T-cell (primary cell): Measurements from ENCODE around the gene TPP1. TPM values are rescaled to one million over a fixed set of nuclear protein-coding genes. Genes with fewer than 3 reads are reported as not detected.

Source experiments
- ATAC-seq, 4 experiments: fragments of 200-7000 bp in 3 of 4; fragments of 150-1000 bp in 1 of 4; cut with Tn5 transposase; replicated peaks in 1 of 4; 1 replicate in 3 of 4; 2 replicates in 1 of 4; pipeline ENCODE4 v1.10.0; 2021; ENCODE audit warnings: moderate library complexity in 3 of 4, mild to moderate bottlenecking in 2 of 4, moderate number of reproducible peaks in 1 of 4
- CTCF ChIA-PET, 2 donors: fragments of 300-600 bp; sonication (Branson Sonifier 250); formaldehyde crosslinking; loops; one replicate each; lab custom pipeline; 2022; ENCODE audit warnings: antibody characterized with exemption in 2 of 2; lab: Charles Lee
- POLR2A ChIA-PET, 2 donors: fragments of 300-600 bp; sonication (Branson Sonifier 250); formaldehyde crosslinking; loops; one replicate each; lab custom pipeline; 2022; ENCODE audit warnings: antibody characterized with exemption in 2 of 2; lab: Charles Lee
- DNase-seq, 35 experiments: peaks; one replicate each; pipeline versions ENCODE4 v3.0.0 to v3.0.0-alpha.2; 2013 to 2023
- H3K27ac ChIP-seq: one replicate; pipeline ENCODE4 v1.5.1; 2013; ENCODE audit warnings: low read length
- H3K27me3 ChIP-seq, 2 experiments: replicated peaks in 1 of 2; 1 replicate in 1 of 2; 2 replicates in 1 of 2; pipeline versions ENCODE4 v1.6.1 to v1.7.0; 2013; ENCODE audit warnings: low read length in 1 of 2, mixed read lengths in 1 of 2; ENCODE audit not compliant: control insufficient read depth in 2 of 2, insufficient read depth in 2 of 2; ENCODE audit errors: extremely low read depth in 1 of 2
- H3K36me3 ChIP-seq, 2 donors: 1 replicate in 1 of 2; 2 replicates in 1 of 2; pipeline versions ENCODE4 v1.6.1 to v1.7.0; 2013; ENCODE audit warnings: low read length in 1 of 2; ENCODE audit not compliant: control insufficient read depth in 2 of 2, insufficient read depth in 1 of 2; ENCODE audit errors: extremely low read depth in 1 of 2
- H3K4me1 ChIP-seq, 2 experiments: 1 replicate in 1 of 2; 2 replicates in 1 of 2; pipeline versions ENCODE4 v1.6.1 to v1.7.0; 2013; ENCODE audit warnings: low read length in 2 of 2, mixed read lengths in 1 of 2; ENCODE audit not compliant: insufficient read depth in 2 of 2, control insufficient read depth in 1 of 2; ENCODE audit errors: extremely low read depth in 1 of 2
- H3K4me3 ChIP-seq, 2 donors: 1 replicate in 1 of 2; 2 replicates in 1 of 2; pipeline versions ENCODE4 v1.5.1 to v1.7.0; 2013; ENCODE audit warnings: mild to moderate bottlenecking in 2 of 2, low read length in 1 of 2, moderate library complexity in 1 of 2; ENCODE audit not compliant: control insufficient read depth in 1 of 2; ENCODE audit errors: extremely low read depth in 1 of 2
- H3K9me3 ChIP-seq: 2 replicates; pipeline ENCODE4 v1.7.0; 2013
- H3K27ac Mint-ChIP-seq, 2 donors: one replicate each; pipeline ENCODE4 v1.8.0; 2020 to 2021; ENCODE audit warnings: mild to moderate bottlenecking in 2 of 2, mixed read lengths in 2 of 2
- H3K27me3 Mint-ChIP-seq, 2 donors: one replicate each; pipeline ENCODE4 v1.8.0; 2021 to 2022; ENCODE audit warnings: mixed read lengths in 2 of 2
- H3K36me3 Mint-ChIP-seq: one replicate; pipeline ENCODE4 v1.8.0; 2021; ENCODE audit warnings: mixed read lengths
- H3K4me1 Mint-ChIP-seq, 3 donors: one replicate each; pipeline ENCODE4 v1.8.0; 2020 to 2022; ENCODE audit warnings: mixed read lengths in 3 of 3, mild to moderate bottlenecking in 1 of 3
- H3K4me3 Mint-ChIP-seq, 3 donors: one replicate each; pipeline ENCODE4 v1.8.0; 2020 to 2022; ENCODE audit warnings: mild to moderate bottlenecking in 3 of 3, mixed read lengths in 3 of 3, moderate library complexity in 3 of 3
- H3K9me3 Mint-ChIP-seq, 3 donors: one replicate each; pipeline ENCODE4 v1.8.0; 2020 to 2022; ENCODE audit warnings: mixed read lengths in 3 of 3
- WGBS: methylation state at CpG from one replicate; pipeline ENCODE4 v1.1.5; 2013; ENCODE audit warnings: missing lambda C conversion rate; ENCODE audit not compliant: insufficient coverage; 5-methylcytosine and 5-hydroxymethylcytosine counted together
- total RNA-seq, 35 experiments: library from RNA in 6 of 35; stranded (reverse) in 6 of 35; fragments of 120-200 nt in 1 of 35; gene quantifications; one replicate each; pipeline versions ENCODE4 v1.2.1 to v1.2.4 and lab custom pipeline; 2013 to 2026

Gene TPP1
- total RNA-seq (100 to 1,000 TPM in 3 of 5 donors, 10 to 100 TPM in 2; 67.4 to 168 (median 132) TPM), total RNA-seq (lab: John Stamatoyannopoulos, UW) (8.2 to 82.9 (median 25.7) reads per million in 29 experiments)
- total RNA-seq (2013) = 90.8 TPM

GRCh38 chr11:6619004-6619745 is at the start of gene TPP1:
Gene TPP1 (minus strand): TSS chr11:6619422. CDS start chr11:6619400, 22 bp downstream.
- peak; percentile 90 to 98 (median 90) for ATAC-seq
- H3K36me3 Mint-ChIP-seq = peaks cover 24% of the 10 kb centered on the region
- H3K4me1 ChIP-seq = peaks cover 10 to 31% of the 10 kb centered on the region in 2 experiments
- peak within 1 kb of the TSS; percentile 57 for H3K27ac ChIP-seq
- H3K9me3 Mint-ChIP-seq = no peaks in the 10 kb centered on the region
- no peaks in the 10 kb centered on the region for H3K27me3 ChIP-seq
- H3K4me3 ChIP-seq = peak within 1 kb of the TSS; percentile 66 to 98
- CTCF ChIA-PET = interaction anchor here (0.5 to 3.4 kb wide), 22 partner anchors 8 to 260 kb away, joined by 3 to 37 read pairs (median 4); partner anchors contain the start of genes ARFIP2 (in 1 of the 2), ILK (in 1 of the 2), MRPL17 (in 1 of the 2) and RRP8 (in 1 of the 2)
- DNase-seq = peak; percentile 79 to 94 (median 87)
- no peaks in the 10 kb centered on the region for H3K27me3 Mint-ChIP-seq
- WGBS = 0% methylated on average over 12 of the region's 16 CpGs
- no peaks in the 10 kb centered on the region for H3K9me3 ChIP-seq
- peaks cover 4 to 14% (median 12%) of the 10 kb centered on the region in 3 donors for H3K4me1 Mint-ChIP-seq
- H3K36me3 ChIP-seq = peaks cover 16 to 29% of the 10 kb centered on the region in 2 donors
- POLR2A ChIA-PET = interaction anchor here (0.5 to 2.5 kb wide), 13 partner anchors 15 to 492 kb away, joined by 3 to 16 read pairs (median 3); partner anchors contain the start of genes ARFIP2 (in 2 of the 2), TIMM10B (in 2 of the 2), DCHS1 (in 1 of the 2) and ILK (in 1 of the 2)
- no peak within 1 kb of the TSS for H3K27ac Mint-ChIP-seq
- no peak within 1 kb of the TSS for H3K4me3 Mint-ChIP-seq

DNA sequence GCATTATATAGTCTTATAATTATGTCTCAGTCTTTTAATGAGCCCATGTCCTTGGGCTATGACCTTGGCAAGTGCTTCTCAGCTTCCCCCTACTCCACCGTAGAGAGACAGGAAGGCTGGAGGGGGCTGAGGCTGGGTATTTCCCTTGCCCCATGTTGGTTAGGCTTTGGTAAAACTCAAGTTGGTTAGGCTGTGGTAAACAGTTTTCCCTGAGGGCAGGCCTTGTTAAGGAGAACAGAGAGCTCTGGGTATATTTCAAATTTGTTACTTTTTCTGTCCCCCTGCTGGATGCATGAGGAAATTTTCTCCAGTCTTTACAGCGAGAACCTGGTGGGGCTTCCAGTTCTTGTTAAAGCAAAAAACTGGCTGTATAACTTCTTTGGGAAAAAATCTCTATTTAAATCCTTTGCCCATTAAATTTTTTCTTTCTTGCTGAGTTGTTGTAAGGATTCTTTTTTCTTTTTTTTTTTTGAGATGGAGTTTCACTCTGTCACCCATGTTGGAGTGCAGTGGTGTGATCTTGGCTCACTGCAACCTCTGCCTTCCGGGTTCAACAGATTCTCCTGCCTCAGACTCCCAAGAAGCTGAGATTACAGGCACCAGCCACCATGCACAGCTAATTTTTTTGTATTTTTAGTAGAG is 48.6 kb upstream of the TPP1 start:
- Mint-ChIP-seq H3K4me1 (peaks cover 62 to 75% (median 64%) of the 10 kb centered on the region in 3 donors), H3K4me3 (no peak overlapping the region), H3K36me3 (no peaks in the 10 kb centered on the region), H3K9me3 (peaks cover 0 to 3% (median 0%) of the 10 kb centered on the region in 3 donors), H3K27me3 (no peaks in the 10 kb centered on the region), H3K27ac (peak overlapping the region; percentile 74 to 81)
- peak; percentile 60 to 84 (median 68) for ATAC-seq
- DNase-seq = peak in 11 of 35 experiments; percentile 12 to 72 (median 26)
- no peaks in the 10 kb centered on the region for H3K27me3 ChIP-seq
- no CpG with 5 or more reads among the region's 3 CpGs for WGBS
- H3K4me3 ChIP-seq = no peak overlapping the region
- no peaks in the 10 kb centered on the region for H3K36me3 ChIP-seq
- ChIA-PET POLR2A (interaction anchor here in 1 of 2 donors (0.6 kb wide), 1 partner anchor 75 kb away, joined by 4 read pairs; no protein-coding TSS in a partner anchor), CTCF (interaction anchor here (0.6 to 2.8 kb wide), 19 partner anchors 9 to 289 kb away, joined by 3 to 24 read pairs (median 3); partner anchors contain the start of genes TPP1 (in 2 of the 2), ILK (in 1 of the 2), MRPL17 (in 1 of the 2) and TAF10 (in 1 of the 2))
- H3K4me1 ChIP-seq = peaks cover 22 to 24% of the 10 kb centered on the region in 2 experiments
- H3K9me3 ChIP-seq = no peaks in the 10 kb centered on the region
- peak overlapping the region; percentile 46 for H3K27ac ChIP-seq

- Mint-ChIP-seq H3K4me3 (no peak overlapping the region), H3K9me3 (peaks cover 0 to 3% (median 0%) of the 10 kb centered on the region in 3 donors), H3K27me3 (no peaks in the 10 kb centered on the region), H3K4me1 (peaks cover 49 to 62% (median 51%) of the 10 kb centered on the region in 3 donors), H3K36me3 (no peaks in the 10 kb centered on the region), H3K27ac (peak overlapping the region; percentile 56 to 74)
- H3K36me3 ChIP-seq = no peaks in the 10 kb centered on the region
- H3K9me3 ChIP-seq = no peaks in the 10 kb centered on the region
- CTCF ChIA-PET = interaction anchor here (1.1 to 2.8 kb wide), 6 partner anchors 16 to 62 kb away, joined by 3 to 24 read pairs (median 9); partner anchors contain the start of genes TPP1 (in 2 of the 2), ILK (in 1 of the 2) and MRPL17 (in 1 of the 2)
- POLR2A ChIA-PET = no interaction called here
- DNase-seq = no peak
- H3K4me3 ChIP-seq = no peak overlapping the region
- peaks cover 11 to 19% of the 10 kb centered on the region in 2 experiments for H3K4me1 ChIP-seq
- 87% methylated on average over 1 of the region's 4 CpGs for WGBS
- ATAC-seq = peak in 1 of 4 experiments; percentile 28
- no peaks in the 10 kb centered on the region for H3K27me3 ChIP-seq
- no peak overlapping the region for H3K27ac ChIP-seq
These were observed 47.3 kb upstream of the TPP1 start for GRCh38 chr11:6666302-6667183.

GRCh38 chr11:6664551-6664950 is 45.3 kb upstream of the TPP1 start:
- H3K4me1 ChIP-seq = peaks cover 2 to 8% of the 10 kb centered on the region in 2 experiments
- DNase-seq (no peak), ATAC-seq (no peak)
- Mint-ChIP-seq H3K36me3 (no peaks in the 10 kb centered on the region), H3K4me3 (no peak overlapping the region), H3K27me3 (no peaks in the 10 kb centered on the region), H3K27ac (no peak overlapping the region), H3K4me1 (peaks cover 30 to 42% (median 32%) of the 10 kb centered on the region in 3 donors), H3K9me3 (no peaks in the 10 kb centered on the region)
- no peaks in the 10 kb centered on the region for H3K36me3 ChIP-seq
- no peak overlapping the region for H3K27ac ChIP-seq
- CTCF ChIA-PET = no interaction called here
- H3K9me3 ChIP-seq = no peaks in the 10 kb centered on the region
- no peak overlapping the region for H3K4me3 ChIP-seq
- POLR2A ChIA-PET = no interaction called here
- WGBS = no CpG with 5 or more reads among the region's 1 CpG
- no peaks in the 10 kb centered on the region for H3K27me3 ChIP-seq

GRCh38 chr11:6663794-6664469 is 44.7 kb upstream of the TPP1 start:
- Mint-ChIP-seq H3K36me3 (no peaks in the 10 kb centered on the region), H3K4me1 (peaks cover 27 to 36% (median 28%) of the 10 kb centered on the region in 3 donors), H3K4me3 (no peak overlapping the region), H3K27me3 (no peaks in the 10 kb centered on the region), H3K27ac (peak overlapping the region; percentile 44 to 82), H3K9me3 (no peaks in the 10 kb centered on the region)
- POLR2A ChIA-PET = no interaction called here
- ATAC-seq (peak in 1 of 4 experiments; percentile 37), DNase-seq (no peak)
- CTCF ChIA-PET = no interaction called here
- no peaks in the 10 kb centered on the region for H3K36me3 ChIP-seq
- H3K27me3 ChIP-seq = no peaks in the 10 kb centered on the region
- peaks cover 2 to 8% of the 10 kb centered on the region in 2 experiments for H3K4me1 ChIP-seq
- no peak overlapping the region for H3K27ac ChIP-seq
- WGBS = 100% methylated on average over 1 of the region's 3 CpGs
- no peaks in the 10 kb centered on the region for H3K9me3 ChIP-seq
- H3K4me3 ChIP-seq = no peak overlapping the region
